ENCODE data around the gene THPO.

Gene THPO

GRCh38 chr3:184377882-184378445 is at the start of gene THPO:
Gene THPO (minus strand): TSS chr3:184378207. CDS start chr3:184376259, 1,948 bp downstream.
- in situ Hi-C loops (cut with MboI; ENCODE audit: low sequenced_read_pairs): loop anchor here (25.0 kb wide), 1 partner anchor 409 kb away; no protein-coding TSS in a partner anchor

- in situ Hi-C loops (cut with MboI; ENCODE audit: low sequenced_read_pairs): no loop called here
Measured at GRCh38 chr3:184426691-184427141, 48.7 kb upstream of the THPO start.

- in situ Hi-C loops (cut with MboI; ENCODE audit: low sequenced_read_pairs): loop anchor here (25.0 kb wide), 1 partner anchor 114 kb away; no protein-coding TSS in a partner anchor
Measured at GRCh38 chr3:184423561-184423960, 45.6 kb upstream of the THPO start.

GRCh38 chr3:184419171-184419570 is 41.2 kb upstream of the THPO start:
- in situ Hi-C loops (cut with MboI; ENCODE audit: low sequenced_read_pairs): loop anchor here (25.0 kb wide), 1 partner anchor 118 kb away; no protein-coding TSS in a partner anchor

- in situ Hi-C loops (cut with MboI; ENCODE audit: low sequenced_read_pairs): loop anchor here (25.0 kb wide), 1 partner anchor 120 kb away; no protein-coding TSS in a partner anchor
Measured at GRCh38 chr3:184417619-184418327, 39.8 kb upstream of the THPO start.

GRCh38 chr3:184415203-184415490 is 37.1 kb upstream of the THPO start:
- in situ Hi-C loops (cut with MboI; ENCODE audit: low sequenced_read_pairs): loop anchor here (25.0 kb wide), 1 partner anchor 122 kb away; no protein-coding TSS in a partner anchor

- in situ Hi-C loops (cut with MboI; ENCODE audit: low sequenced_read_pairs): loop anchor here (25.0 kb wide), 1 partner anchor 123 kb away; no protein-coding TSS in a partner anchor
Measured at GRCh38 chr3:184414418-184415202, 36.6 kb upstream of the THPO start.

- in situ Hi-C loops (cut with MboI; ENCODE audit: low sequenced_read_pairs): loop anchor here (25.0 kb wide), 1 partner anchor 127 kb away; no protein-coding TSS in a partner anchor
Measured at GRCh38 chr3:184409946-184410500, 32.0 kb upstream of the THPO start.

GRCh38 chr3:184409331-184409926 is 31.4 kb upstream of the THPO start:
- in situ Hi-C loops (cut with MboI; ENCODE audit: low sequenced_read_pairs): loop anchor here (25.0 kb wide), 1 partner anchor 128 kb away; no protein-coding TSS in a partner anchor

GRCh38 chr3:184405075-184406030 is 27.3 kb upstream of the THPO start:
- in situ Hi-C loops (cut with MboI; ENCODE audit: low sequenced_read_pairs): loop anchor here (25.0 kb wide), 1 partner anchor 132 kb away; no protein-coding TSS in a partner anchor

GRCh38 chr3:184399410-184399809 is 21.4 kb upstream of the THPO start:
- in situ Hi-C loops (cut with MboI; ENCODE audit: low sequenced_read_pairs): loop anchor here (25.0 kb wide), 1 partner anchor 388 kb away; no protein-coding TSS in a partner anchor

GRCh38 chr3:184395320-184395660 is 17.3 kb upstream of the THPO start:
- in situ Hi-C loops (cut with MboI; ENCODE audit: low sequenced_read_pairs): loop anchor here (25.0 kb wide), 1 partner anchor 392 kb away; no protein-coding TSS in a partner anchor

- in situ Hi-C loops (cut with MboI; ENCODE audit: low sequenced_read_pairs): loop anchor here (25.0 kb wide), 1 partner anchor 396 kb away; no protein-coding TSS in a partner anchor
Measured at GRCh38 chr3:184391266-184391665, 13.3 kb upstream of the THPO start.

- in situ Hi-C loops (cut with MboI; ENCODE audit: low sequenced_read_pairs): loop anchor here (25.0 kb wide), 1 partner anchor 397 kb away; no protein-coding TSS in a partner anchor
Measured at GRCh38 chr3:184389935-184390528, 12.0 kb upstream of the THPO start.

GRCh38 chr3:184389384-184389783 is 11.4 kb upstream of the THPO start:
- in situ Hi-C loops (cut with MboI; ENCODE audit: low sequenced_read_pairs): loop anchor here (25.0 kb wide), 1 partner anchor 398 kb away; no protein-coding TSS in a partner anchor

GRCh38 chr3:184388936-184389230 is 10.9 kb upstream of the THPO start:
- in situ Hi-C loops (cut with MboI; ENCODE audit: low sequenced_read_pairs): loop anchor here (25.0 kb wide), 1 partner anchor 398 kb away; no protein-coding TSS in a partner anchor

GRCh38 chr3:184388164-184388935 is 10.3 kb upstream of the THPO start:
- in situ Hi-C loops (cut with MboI; ENCODE audit: low sequenced_read_pairs): loop anchor here (25.0 kb wide), 1 partner anchor 399 kb away; no protein-coding TSS in a partner anchor

GRCh38 chr3:184387174-184387714 is 9.2 kb upstream of the THPO start:
- in situ Hi-C loops (cut with MboI; ENCODE audit: low sequenced_read_pairs): loop anchor here (25.0 kb wide), 1 partner anchor 400 kb away; no protein-coding TSS in a partner anchor

Data from HL-60/S4 treated with phorbol 12-myristate 13-acetate at 8.2 ng/mL for 4 days and 3 days (cell line).